HEK293T (cell line): ENCODE results near the gene HSPBAP1.

Experiments used
- CTCF ChIA-PET: fragments of 350-600 bp; formaldehyde crosslinking; extraction: SDS; loops from one replicate; lab custom pipeline; 2021; ENCODE audit warnings: antibody characterized with exemption, inconsistent platforms; lab: Yijun Ruan, JAX
- POLR2A ChIA-PET: fragments of 350-600 bp; formaldehyde crosslinking; extraction: SDS; loops from one replicate; lab custom pipeline; 2020; ENCODE audit warnings: antibody characterized with exemption, inconsistent platforms; lab: Yijun Ruan, JAX
- DNase-seq: peaks from one replicate; pipeline ENCODE4 v3.0.0; 2012; ENCODE audit warnings: mixed read lengths; ENCODE audit errors: extremely low spot score
- ARNT ChIP-seq: fragments of 450-650 bp; IDR thresholded peaks from 2 replicates; pipeline ENCODE4 v1.6.1; 2017; ENCODE audit warnings: mild to moderate bottlenecking
- BHLHE40 ChIP-seq: fragments of 450-650 bp; IDR thresholded peaks from 2 replicates; pipeline ENCODE4 v1.6.1; 2016; ENCODE audit warnings: mild to moderate bottlenecking, moderate library complexity, borderline replicate concordance
- CTBP1 ChIP-seq: fragments of 450-650 bp; IDR thresholded peaks from 2 replicates; pipeline ENCODE4 v1.6.1; 2016; ENCODE audit warnings: borderline replicate concordance
- ELF4 ChIP-seq: fragments of 450-650 bp; IDR thresholded peaks from 2 replicates; pipeline ENCODE4 v1.6.1; 2017; ENCODE audit warnings: antibody characterized with exemption
- FOXA1 ChIP-seq: fragments of 450-650 bp; IDR thresholded peaks from 2 replicates; pipeline ENCODE4 v1.6.1; 2016; ENCODE audit warnings: mild to moderate bottlenecking
- FOXK2 ChIP-seq: fragments of 450-650 bp; IDR thresholded peaks from 2 replicates; pipeline ENCODE4 v1.6.1; 2016; ENCODE audit warnings: mild to moderate bottlenecking
- FOXM1 ChIP-seq: fragments of 450-650 bp; IDR thresholded peaks from 2 replicates; pipeline ENCODE4 v1.6.1; 2017; ENCODE audit warnings: mild to moderate bottlenecking, borderline replicate concordance
- HDGF ChIP-seq: fragments of 450-650 bp; IDR thresholded peaks from 2 replicates; pipeline ENCODE4 v1.6.1; 2017; ENCODE audit warnings: antibody characterized with exemption, borderline replicate concordance
- L3MBTL2 ChIP-seq: fragments of 450-650 bp; conservative IDR thresholded peaks from 2 replicates; pipeline ENCODE4 v1.6.1; 2016; ENCODE audit warnings: mild to moderate bottlenecking
- LEF1 ChIP-seq: fragments of 450-650 bp; IDR thresholded peaks from 2 replicates; pipeline ENCODE4 v1.6.1; 2017; ENCODE audit warnings: mild to moderate bottlenecking, borderline replicate concordance
- NFRKB ChIP-seq: fragments of 450-650 bp; IDR thresholded peaks from 2 replicates; pipeline ENCODE4 v1.6.1; 2016; ENCODE audit warnings: mild to moderate bottlenecking, moderate library complexity
- SP1 ChIP-seq: fragments of 450-650 bp; IDR thresholded peaks from 2 replicates; pipeline ENCODE4 v1.6.1; 2017
- SUZ12 ChIP-seq: fragments of 450-650 bp; IDR thresholded peaks from 2 replicates; pipeline ENCODE4 v1.6.1; 2016; ENCODE audit warnings: mild to moderate bottlenecking
- TARDBP ChIP-seq: fragments of 450-650 bp; IDR thresholded peaks from 2 replicates; pipeline ENCODE4 v1.6.1; 2016
- ZNF384 ChIP-seq: fragments of 450-650 bp; IDR thresholded peaks from 2 replicates; pipeline ENCODE4 v1.6.1; 2016
- TF ChIP-seq, protein P1 (sequence below): fragments of 450-650 bp; IDR thresholded peaks from 2 replicates; pipeline ENCODE4 v1.6.1; 2016

HSPBAP1 gene

DNA sequence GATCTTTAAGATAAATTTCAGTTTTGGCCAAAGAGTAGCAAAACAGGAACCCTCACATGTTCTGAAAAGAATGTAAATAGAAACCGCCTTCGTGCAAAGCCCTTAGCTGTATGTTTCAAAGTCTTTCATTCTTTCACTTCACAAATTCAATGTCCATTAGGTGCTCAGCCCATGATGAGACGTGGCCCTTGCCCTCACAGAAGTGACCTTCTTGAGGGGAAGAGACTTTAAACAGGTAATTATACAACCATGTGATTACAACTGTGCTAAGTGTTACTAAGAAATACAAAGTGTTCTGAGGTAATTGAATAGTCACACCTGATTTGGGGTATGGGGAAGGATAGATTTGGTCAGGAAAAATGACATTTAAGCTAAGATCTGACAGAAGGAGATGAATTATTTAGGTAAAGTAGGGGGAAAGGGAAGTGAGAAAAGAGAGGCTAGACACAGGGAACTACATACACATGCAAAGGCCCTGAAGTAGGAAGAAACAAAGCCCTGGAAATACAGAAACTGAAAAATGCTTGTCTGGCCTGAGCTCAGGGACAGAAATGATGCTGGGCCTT lies 19.6 kb downstream of the HSPBAP1 start:
- POLR2A ChIA-PET = no interaction called here
- no peak for TF ChIP-seq TARDBP
- no peak for TF ChIP-seq FOXK2
- TF ChIP-seq LEF1 = no peak
- no peak for TF ChIP-seq SUZ12
- TF ChIP-seq L3MBTL2 = no peak
- TF ChIP-seq, protein P1, sequence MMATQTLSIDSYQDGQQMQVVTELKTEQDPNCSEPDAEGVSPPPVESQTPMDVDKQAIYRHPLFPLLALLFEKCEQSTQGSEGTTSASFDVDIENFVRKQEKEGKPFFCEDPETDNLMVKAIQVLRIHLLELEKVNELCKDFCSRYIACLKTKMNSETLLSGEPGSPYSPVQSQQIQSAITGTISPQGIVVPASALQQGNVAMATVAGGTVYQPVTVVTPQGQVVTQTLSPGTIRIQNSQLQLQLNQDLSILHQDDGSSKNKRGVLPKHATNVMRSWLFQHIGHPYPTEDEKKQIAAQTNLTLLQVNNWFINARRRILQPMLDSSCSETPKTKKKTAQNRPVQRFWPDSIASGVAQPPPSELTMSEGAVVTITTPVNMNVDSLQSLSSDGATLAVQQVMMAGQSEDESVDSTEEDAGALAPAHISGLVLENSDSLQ = no peak
- no peak for TF ChIP-seq CTBP1
- no peak for TF ChIP-seq ARNT
- no peak for TF ChIP-seq NFRKB
- no peak for TF ChIP-seq BHLHE40
- TF ChIP-seq ELF4 = no peak
- TF ChIP-seq FOXM1 = no peak
- TF ChIP-seq SP1 = no peak
- no peak for TF ChIP-seq HDGF
- TF ChIP-seq FOXA1 = no peak
- no peak for TF ChIP-seq ZNF384
- CTCF ChIA-PET = no interaction called here
- DNase-seq = no peak

DNA sequence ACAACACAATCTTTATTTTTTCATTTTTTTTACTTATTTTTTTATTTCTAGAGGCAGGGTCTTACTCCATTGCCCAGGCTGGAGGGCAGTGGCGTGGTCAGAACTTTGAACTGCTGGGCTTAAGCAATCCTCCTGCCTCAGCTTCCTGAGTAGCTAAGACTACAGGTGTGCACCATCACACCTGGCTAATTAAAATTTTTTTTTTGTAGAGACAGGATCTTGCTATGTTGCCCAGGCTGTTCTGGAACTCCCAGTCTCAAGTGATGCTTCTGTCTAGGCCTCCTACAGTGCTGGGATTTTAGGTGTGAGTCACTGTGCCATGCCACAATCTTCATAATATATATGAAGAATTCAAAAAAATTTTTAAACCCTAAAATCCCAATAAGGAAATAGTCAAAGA lies 20.8 kb downstream of the HSPBAP1 start:
- CTCF ChIA-PET = no interaction called here
- TF ChIP-seq ELF4 = no peak
- POLR2A ChIA-PET = interaction anchor here (2.1 kb wide), 1 partner anchor 21 kb away, joined by 8 read pairs; the partner anchor contains the start of gene HSPBAP1
- DNase-seq = no peak

DNA sequence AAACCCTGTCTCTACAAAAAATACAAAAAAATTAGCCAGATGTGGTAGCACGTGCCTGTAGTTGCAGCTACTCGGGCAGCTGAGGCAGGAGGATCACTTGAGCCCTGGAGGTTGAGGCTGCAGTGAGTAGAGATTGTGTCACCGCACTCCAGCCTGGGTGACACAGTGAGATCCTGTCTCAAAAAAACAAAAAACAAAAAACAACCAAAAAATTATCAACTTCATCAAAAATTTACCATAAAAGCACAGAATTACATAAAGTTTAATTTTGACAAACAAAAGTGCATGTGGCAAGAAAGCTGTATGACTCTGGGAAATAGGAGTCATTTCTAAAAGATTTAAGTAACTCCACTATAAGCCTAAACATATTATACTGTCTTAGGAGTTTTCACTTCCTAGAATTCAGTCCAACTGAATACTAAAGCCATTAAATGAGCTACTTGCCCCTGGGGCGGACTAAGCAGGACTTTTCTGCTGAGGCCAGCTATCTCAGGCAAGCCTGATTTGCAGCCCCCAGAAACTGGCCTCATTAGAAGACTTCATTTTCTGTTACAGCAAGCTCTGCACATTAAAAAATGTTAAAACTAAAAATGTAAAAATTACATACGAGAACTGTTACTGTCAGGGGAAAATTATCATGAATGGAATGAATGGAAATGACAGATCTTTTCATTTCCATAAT lies 23.0 kb downstream of the HSPBAP1 start:
- no peak for DNase-seq
- POLR2A ChIA-PET = interaction anchor here (1.0 kb wide), 1 partner anchor 23 kb away, joined by 3 read pairs; the partner anchor contains the start of gene HSPBAP1
- no peak for TF ChIP-seq SP1
- no peak for TF ChIP-seq FOXK2
- no peak for TF ChIP-seq ELF4
- no peak for TF ChIP-seq L3MBTL2
- TF ChIP-seq BHLHE40 = no peak
- no peak for TF ChIP-seq FOXM1
- TF ChIP-seq ZNF384 = no peak
- TF ChIP-seq ARNT = no peak
- TF ChIP-seq HDGF = no peak
- no peak for TF ChIP-seq SUZ12
- TF ChIP-seq TARDBP = no peak
- no peak for TF ChIP-seq NFRKB
- no peak for TF ChIP-seq LEF1
- no peak for TF ChIP-seq CTBP1
- TF ChIP-seq, protein P1 = no peak
- TF ChIP-seq FOXA1 = no peak
- CTCF ChIA-PET = no interaction called here

DNA sequence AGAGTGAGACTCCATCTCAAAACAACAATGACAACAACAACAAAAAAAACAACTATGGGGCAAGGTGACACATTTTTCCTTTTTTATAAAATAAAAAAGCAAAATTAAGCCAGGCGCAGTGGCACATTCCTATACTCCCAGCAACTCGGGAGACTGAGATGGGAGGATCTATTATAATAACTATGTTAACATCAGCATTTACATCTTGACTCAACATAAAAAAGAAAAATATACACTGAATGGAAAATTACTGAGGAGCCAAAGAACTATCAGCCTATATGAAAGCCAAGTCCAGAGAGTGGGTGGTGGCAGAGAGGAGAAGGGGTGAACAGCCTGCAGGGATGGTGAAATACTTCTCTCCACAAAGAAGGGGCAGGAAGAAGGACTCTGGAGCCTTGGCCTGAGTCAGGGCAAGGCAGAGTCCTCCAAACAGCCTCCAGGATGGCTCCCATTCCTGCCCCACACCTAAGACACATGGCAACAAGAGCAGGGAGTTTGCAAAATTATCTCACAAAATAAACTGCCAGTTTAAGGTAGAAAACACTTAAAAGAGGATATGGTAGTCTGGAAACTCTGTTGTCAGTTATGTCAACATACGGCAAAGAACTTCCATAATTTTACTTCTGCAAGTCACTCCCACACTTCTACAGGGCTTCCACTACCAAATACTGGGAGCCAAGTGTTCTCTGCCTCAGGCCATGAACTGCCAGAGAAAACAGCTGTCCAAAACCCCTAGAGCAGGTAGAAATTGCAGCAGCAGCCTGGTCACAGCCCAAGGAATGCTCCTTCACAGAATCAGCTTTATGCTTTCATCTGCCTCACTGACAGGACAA lies 25.9 kb downstream of the HSPBAP1 start:
- ChIA-PET CTCF (no interaction called here), POLR2A (no interaction called here)
- DNase-seq = no peak
- TF ChIP-seq FOXM1 (no peak), ELF4 (no peak), ARNT (no peak), NFRKB (no peak), SP1 (no peak), LEF1 (no peak), ZNF384 (no peak), CTBP1 (no peak), FOXK2 (no peak), FOXA1 (no peak), BHLHE40 (no peak), L3MBTL2 (no peak), SUZ12 (no peak), TARDBP (no peak)
- TF ChIP-seq, protein P1 = no peak

DNA sequence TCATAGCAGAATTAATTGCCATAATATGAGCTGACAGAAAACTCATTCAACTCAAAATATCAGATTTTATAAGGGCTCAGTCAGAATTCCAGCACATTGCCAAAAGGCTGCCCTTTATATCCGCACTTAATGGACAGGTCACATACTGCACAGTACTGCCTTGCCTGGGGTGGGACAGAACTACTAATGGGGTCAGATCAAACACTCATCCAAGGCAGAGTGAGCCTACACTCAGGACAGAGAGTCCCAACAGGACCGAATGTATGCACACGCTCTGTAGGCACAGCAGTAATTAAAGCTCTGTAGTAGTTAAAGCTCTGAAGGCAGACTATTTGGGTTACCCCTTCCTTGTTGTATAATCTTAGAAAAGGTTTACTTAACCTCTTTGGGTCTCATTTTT lies 27.2 kb downstream of the HSPBAP1 start:
- DNase-seq = no peak
- CTCF ChIA-PET = no interaction called here
- POLR2A ChIA-PET = no interaction called here
- TF ChIP-seq BHLHE40 = no peak
- TF ChIP-seq ARNT = no peak
- no peak for TF ChIP-seq FOXK2
- no peak for TF ChIP-seq FOXM1
- TF ChIP-seq SP1 = no peak
- no peak for TF ChIP-seq ZNF384
- no peak for TF ChIP-seq HDGF
- no peak for TF ChIP-seq LEF1
- TF ChIP-seq SUZ12 = no peak
- TF ChIP-seq L3MBTL2 = no peak
- no peak for TF ChIP-seq TARDBP
- no peak for TF ChIP-seq NFRKB
- TF ChIP-seq ELF4 = no peak
- no peak for TF ChIP-seq FOXA1
- no peak for TF ChIP-seq CTBP1
